Measurements from ENCODE around the gene DCST1.
A peak's percentile ranks its signal among the peaks of the same experiment; 100 is the strongest.

DCST1 gene

GRCh38 chr1:155014709-155015508 is 18.7 kb upstream of the DCST1 start:
- no peak for DNase-seq

- no peak for DNase-seq
Measured at GRCh38 chr1:155015527-155016230, 17.9 kb upstream of the DCST1 start.

- no peak for DNase-seq
Measured at GRCh38 chr1:155016231-155016831, 17.3 kb upstream of the DCST1 start.

- peak; percentile 90 for DNase-seq
Measured at GRCh38 chr1:155017041-155017945, 16.3 kb upstream of the DCST1 start.

- no peak for DNase-seq
Measured at GRCh38 chr1:155017946-155018316, 15.7 kb upstream of the DCST1 start.

GRCh38 chr1:155018617-155019348 is 14.8 kb upstream of the DCST1 start:
- no peak for DNase-seq

- DNase-seq: no peak
Measured at GRCh38 chr1:155019377-155020245, 14.0 kb upstream of the DCST1 start.

GRCh38 chr1:155022136-155022926 is 11.3 kb upstream of the DCST1 start:
- no peak for DNase-seq

- DNase-seq: no peak
Measured at GRCh38 chr1:155022927-155023236, 10.7 kb upstream of the DCST1 start.

- DNase-seq: no peak
Measured at GRCh38 chr1:155023627-155024026, 10.0 kb upstream of the DCST1 start.

GRCh38 chr1:155024315-155024714 is 9.3 kb upstream of the DCST1 start:
- DNase-seq: no peak

GRCh38 chr1:155026154-155026553 is 7.5 kb upstream of the DCST1 start:
- no peak for DNase-seq

- DNase-seq: no peak
Measured at GRCh38 chr1:155026588-155026987, 7.0 kb upstream of the DCST1 start.

- DNase-seq: no peak
Measured at GRCh38 chr1:155029513-155030242, 3.9 kb upstream of the DCST1 start.

- no peak for DNase-seq
Measured at GRCh38 chr1:155030243-155030795, 3.3 kb upstream of the DCST1 start.

GRCh38 chr1:155030899-155031298 is 2.7 kb upstream of the DCST1 start:
- DNase-seq: no peak

- DNase-seq: no peak
Measured at GRCh38 chr1:155032886-155033285, 738 bp upstream of the DCST1 start.

- no peak for DNase-seq
Measured at GRCh38 chr1:155034318-155035208, 939 bp downstream of the DCST1 start.
